Activated CD4-positive, alpha-beta T cell treated with anti-CD3 and anti-CD28 coated beads for 24 hours (primary cell): Measurements from ENCODE around the gene VCL.

Experiments
- DNase-seq, 2 donors: peaks; one replicate each; pipeline ENCODE4 v3.0.0-alpha.2; 2020; ENCODE audit warnings: low read depth in 2 of 2

Gene VCL

GRCh38 chr10:74151879-74152722 lies 154.2 kb downstream of the VCL start:
- DNase-seq, result no peak

GRCh38 chr10:74153123-74153522 lies 155.2 kb downstream of the VCL start:
- DNase-seq, result no peak

- no peak for DNase-seq
Observed at GRCh38 chr10:74153676-74154075, 155.8 kb downstream of the VCL start.

GRCh38 chr10:74156919-74157289 lies 159.0 kb downstream of the VCL start:
- DNase-seq, result no peak

- DNase-seq, result no peak
Observed at GRCh38 chr10:74160013-74160412, 162.1 kb downstream of the VCL start.

- no peak for DNase-seq
Observed at GRCh38 chr10:74163319-74164068, 165.6 kb downstream of the VCL start.

- no peak for DNase-seq
Observed at GRCh38 chr10:74164716-74165529, 167.0 kb downstream of the VCL start.

- no peak for DNase-seq
Observed at GRCh38 chr10:74165530-74165901, 167.6 kb downstream of the VCL start.

GRCh38 chr10:74167443-74167842 lies 169.5 kb downstream of the VCL start:
- no peak for DNase-seq
